Cortex of kidney (tissue), 1 donor: Measurements from ENCODE around the gene BLCAP.

Source experiments
- DNase-seq: peaks from one replicate; lab custom pipeline; 2025; lab: John Stamatoyannopoulos, UW

Gene BLCAP

DNA sequence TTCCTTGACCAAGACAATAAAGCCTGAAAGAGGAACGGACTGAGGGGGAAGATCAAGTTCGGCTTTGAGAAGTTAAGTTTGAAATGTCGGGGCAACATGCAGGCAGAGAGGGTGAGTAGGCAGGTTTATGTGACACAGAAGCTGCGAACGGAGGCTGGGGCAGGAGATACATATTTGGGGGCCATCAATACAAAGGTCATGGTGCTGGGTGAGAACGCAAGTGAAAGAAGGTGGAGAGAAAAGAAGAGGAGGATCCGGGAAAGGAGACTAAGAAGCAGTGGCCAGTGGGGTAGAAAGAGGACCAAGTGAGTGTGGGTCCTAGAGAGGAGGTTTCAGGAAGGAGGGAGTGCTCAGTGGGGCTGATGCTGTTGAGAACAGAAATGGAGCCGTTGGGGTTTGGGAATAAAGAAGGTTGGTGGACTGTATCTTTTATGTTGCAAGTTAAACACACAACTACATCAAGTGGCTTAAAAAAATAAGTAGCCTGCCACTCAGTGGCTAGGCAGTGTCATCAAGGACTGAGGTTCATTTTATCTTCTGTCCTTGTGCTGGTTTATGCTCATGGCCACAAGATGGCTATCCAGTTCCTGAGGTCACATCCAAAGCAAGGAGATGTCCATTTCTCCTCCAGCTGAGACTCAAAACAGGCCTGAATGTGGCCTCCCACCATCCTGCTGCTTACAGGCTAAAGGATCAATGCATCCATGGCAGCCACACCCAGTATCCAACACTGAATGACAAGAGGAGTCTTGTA lies 1.7 kb upstream of the BLCAP start:
- DNase-seq = no peak

GRCh38 chr20:37528446-37529213 lies 954 bp upstream of the BLCAP start:
- no peak for DNase-seq

- DNase-seq = no peak
Measured at GRCh38 chr20:37526839-37527637, 638 bp downstream of the BLCAP start.

DNA sequence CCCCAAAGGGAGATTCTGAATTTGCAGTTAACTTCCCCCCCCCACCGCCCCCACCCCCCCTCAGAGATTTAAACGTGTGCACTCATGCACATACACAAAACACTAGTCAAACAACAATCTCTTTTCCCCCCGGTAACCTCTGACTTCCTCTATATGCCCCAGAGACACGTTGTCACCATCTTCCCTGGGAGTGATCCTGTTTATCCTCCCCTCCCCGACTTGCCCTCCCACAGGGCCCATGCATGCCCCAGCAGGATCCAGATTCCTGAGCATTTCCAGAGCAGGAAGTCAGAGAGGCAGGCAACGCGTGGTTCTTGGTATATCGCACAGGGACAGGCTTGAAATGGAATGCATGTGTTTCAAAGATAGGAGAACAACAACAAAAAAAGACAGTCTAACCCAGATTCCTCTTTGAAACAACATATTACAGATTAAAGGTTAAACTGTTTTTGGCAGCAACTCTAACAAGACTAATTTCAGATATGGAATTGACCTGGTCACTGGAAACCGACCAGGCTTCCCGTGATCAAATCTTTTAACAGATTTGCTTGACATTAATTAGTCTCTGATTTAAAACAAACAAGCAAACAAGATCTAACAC lies 1.3 kb downstream of the BLCAP start:
- no peak for DNase-seq

DNA sequence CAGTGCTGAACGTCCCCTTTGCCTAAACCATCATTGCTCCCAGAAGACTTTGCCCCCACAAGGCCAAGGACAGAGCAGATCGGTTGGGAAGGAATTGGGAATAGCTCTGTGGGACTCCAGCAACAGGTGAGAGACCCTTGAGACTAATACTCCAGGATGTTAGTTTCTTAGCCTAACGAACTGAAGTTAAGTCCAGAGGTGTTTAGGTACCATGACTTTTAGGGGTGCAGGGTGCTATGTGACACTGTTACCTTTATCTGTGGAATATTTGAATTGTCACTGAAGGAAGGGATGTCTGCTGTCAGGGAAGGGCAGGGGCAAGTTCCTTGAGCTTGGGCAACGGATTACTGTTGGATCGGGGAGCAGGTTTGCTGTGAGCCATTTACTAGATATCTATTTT lies 1.9 kb downstream of the BLCAP start:
- no peak for DNase-seq

GRCh38 chr20:37524859-37525708 lies 2.6 kb downstream of the BLCAP start:
- DNase-seq = no peak

DNA sequence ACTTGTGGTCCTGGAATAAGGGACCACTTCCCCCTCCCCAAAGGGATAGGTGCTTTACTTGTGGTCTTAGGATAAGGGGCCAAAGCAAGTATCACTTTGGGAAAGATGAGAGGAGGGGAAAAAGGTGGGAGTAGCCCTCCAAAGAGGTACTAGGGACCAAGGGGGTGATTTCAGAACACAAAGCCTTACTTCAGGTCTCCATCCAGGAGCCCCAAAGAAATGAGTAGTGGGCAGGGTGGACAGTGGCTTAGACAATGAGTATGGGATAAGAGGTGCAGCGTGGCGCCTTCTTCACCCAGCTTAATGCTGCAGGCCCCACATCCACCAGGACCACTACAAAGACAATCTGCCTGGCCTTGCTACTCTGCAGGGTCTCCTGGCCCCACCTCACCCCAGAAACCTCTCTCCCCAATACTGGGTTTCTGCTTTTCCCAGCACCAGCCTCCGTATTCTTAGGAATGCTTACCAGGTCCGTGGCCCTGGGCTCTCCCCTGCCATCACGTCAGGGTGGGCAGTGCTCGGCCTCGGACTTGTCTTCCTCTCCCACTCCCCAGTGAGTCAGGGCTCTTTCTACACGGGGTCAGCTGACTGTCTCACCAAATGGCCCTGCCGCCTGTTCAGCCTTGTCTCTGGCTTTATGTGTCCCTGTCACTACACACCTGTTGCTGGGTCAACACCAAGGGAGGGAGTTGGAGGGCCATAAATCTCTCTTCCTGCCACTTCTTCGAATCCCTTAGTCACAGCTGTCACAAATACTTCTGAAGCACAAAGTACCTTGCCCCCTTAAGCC lies 3.6 kb downstream of the BLCAP start:
- DNase-seq = no peak

GRCh38 chr20:37523012-37523391 lies 4.7 kb downstream of the BLCAP start:
- DNase-seq = no peak

GRCh38 chr20:37522260-37523011 lies 5.2 kb downstream of the BLCAP start:
- no peak for DNase-seq

DNA sequence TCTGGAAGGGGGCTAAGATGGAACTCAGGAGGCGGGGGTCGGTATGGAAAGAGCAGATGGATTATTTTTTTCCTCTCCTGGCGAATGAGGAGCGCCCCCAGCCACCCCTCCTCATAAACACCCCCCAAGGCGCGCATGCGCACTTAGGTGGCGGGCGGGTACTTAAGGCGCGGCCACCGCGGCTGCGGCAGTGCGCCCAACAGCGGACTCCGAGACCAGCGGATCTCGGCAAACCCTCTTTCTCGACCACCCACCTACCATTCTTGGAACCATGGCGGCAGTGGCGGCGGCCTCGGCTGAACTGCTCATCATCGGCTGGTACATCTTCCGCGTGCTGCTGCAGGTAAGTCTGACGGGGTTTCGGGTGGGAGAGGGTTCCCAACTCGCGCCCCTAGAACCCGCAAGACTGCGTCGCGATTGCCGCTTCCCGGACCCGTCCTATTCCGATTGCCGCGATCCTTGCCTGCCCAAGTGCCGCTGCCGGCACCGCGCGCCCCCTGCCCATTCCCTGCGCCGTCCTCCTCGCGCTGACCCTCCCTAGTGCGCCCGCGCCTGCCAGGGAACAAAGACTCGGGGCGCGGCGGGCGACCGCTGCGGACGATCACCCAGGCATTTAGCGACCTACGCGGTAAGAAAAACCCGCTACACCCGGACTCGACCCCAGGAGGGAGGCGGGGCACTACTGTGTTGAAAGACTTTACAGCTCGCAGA lies 6.5 kb downstream of the BLCAP start, which contains the start of gene NNAT:
NNAT (plus strand) TSS at position 190 of the 711 bp plus-strand sequence; CDS start at position 272, 82 bp downstream.
- DNase-seq = no peak

DNA sequence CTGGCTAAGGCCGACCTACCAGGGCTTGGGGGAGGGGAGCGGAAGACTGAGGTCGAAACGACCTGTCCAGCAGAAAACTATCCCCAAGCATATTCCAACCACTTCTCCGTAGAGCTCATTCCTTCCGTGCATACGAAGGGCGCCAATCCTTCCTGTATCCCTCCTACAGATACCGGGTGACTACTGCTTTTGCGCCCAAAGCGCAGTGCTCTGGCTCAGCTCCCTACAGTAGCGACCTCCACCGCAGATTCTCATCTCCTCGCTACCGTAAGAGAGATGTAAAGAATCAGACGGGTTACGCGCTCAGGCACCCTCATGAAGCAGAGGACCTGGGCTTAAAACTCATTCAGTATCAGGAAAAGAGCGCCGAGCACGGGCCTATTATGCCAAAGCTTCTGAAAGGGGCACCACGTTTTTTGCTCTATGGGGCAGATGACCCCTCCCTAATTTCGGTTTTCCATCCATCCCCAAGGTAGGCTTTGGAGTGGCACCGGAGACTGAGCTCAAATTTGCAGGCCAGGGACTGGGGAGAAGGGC lies 7.2 kb downstream of the BLCAP start:
- DNase-seq = no peak

- DNase-seq = no peak
Measured at GRCh38 chr20:37519508-37520418, 7.9 kb downstream of the BLCAP start.

DNA sequence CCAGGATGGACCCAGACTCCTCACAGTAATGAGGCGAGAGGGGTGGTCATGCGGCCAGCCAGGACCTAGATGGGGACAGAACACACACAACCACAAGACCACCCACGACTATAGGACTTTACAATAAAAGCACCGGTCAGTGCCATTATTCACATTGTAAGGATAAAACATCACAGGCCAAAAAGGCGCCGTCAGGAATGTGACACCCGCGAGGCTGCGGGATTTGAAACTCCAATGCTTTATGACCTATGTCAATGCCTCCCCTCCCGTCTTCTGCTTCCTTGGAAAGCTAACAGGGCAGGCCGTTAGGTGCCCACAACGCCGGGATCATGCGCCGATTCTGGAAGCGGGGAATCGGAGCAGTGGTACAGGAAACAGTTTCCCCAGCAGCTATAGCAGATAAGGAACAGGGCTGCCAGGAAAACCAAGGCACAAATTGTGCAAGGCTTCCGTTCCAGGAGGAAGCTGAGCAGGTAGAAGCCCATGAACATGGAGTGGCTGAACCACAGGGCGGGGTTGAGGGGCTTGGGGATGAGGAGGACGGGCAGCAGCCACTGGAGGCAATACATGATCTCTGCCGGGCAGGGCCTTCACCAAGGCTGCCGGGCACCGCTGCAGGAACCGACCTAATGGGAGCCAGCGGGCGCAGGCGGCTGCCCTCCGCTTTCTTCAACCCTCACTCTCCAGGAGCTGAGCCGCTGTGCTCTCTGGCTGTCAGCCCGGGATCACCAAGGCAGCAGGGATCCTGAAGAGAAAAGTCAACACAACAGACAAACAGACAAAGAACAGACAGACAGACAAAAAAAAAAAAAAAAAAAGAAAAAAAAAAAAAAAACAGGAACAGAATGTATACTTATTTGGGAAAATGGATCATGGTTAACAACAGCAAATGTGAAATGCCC lies 8.8 kb downstream of the BLCAP start:
- DNase-seq = no peak

DNA sequence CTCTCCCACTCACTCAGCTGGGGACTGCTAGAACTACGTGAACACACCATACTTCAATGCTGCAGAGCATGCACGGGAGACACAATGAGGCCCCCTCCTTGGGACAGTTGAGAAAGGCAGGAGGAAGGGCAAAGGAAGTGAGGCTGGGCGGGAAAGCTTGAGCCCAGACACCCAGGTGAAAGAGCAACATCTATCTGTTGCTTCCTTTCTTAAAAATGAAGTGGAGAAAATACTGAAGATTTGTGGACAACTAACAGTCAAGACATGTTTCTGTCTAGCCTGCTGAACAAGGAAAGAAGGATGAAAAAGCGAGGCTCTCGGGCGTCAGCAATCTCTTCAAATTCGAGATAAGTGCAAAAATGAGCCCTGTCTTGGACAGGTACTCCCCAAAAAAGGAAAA lies 9.6 kb downstream of the BLCAP start:
- DNase-seq = no peak

DNA sequence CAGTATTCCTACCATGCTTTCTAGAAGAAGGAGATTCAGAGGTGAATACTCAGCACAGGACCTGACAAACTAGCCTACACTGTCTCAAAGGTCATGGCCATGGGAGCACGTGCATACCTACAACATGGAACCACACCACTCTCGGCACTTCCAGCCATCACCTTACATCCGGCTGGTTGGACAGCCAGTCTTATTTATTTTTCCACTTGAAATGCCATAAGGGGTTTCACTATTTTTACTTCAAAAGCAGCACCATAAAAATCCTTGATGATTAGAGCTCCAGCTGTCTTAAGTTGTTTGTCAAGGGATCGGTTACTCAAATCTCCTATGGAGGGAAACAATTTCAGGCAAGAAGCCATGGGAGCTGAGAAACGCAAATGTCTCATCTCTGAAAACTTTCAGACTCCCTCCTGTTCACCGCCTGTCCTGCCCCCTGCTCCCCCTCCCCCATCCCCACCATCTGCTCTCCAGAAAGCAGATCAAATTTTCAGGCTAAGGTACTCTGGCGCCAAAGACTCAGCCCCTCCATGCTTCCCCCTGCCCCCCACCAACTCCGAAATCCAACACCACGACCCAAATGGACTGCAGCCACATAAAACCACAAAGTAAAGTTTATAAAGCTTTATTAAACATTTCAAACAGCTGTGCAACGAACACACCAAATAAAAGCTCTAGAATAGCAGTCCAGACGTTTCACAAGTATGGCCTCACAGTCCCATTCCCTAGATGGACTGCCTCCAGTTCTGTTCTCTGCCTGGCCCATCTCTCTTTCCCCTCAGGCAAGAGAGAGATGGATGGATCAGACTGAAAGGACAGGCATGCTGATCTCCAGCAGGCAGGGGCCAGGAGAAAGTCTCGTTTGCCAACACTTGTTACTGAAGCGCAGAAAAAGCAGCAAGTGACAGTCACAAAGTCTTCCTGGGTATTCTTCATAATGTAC lies 10.6 kb downstream of the BLCAP start:
- no peak for DNase-seq
